K562 (cell line): ENCODE results near the gene REEP6. TPM values are rescaled to one million over a fixed set of nuclear protein-coding genes. Genes with fewer than 3 reads are reported as not detected.

Experiments used
- BRD4 ChIP-seq: fragments of 200-600 bp; sonication (generic); IDR thresholded peaks from 2 replicates; pipeline ENCODE4 v1.6.1; 2017; ENCODE audit warnings: inconsistent platforms
- HDAC2 ChIP-seq: fragments of 450-650 bp; IDR thresholded peaks from 2 replicates; pipeline ENCODE4 v1.6.1; 2016; ENCODE audit warnings: mild to moderate bottlenecking
- L3MBTL2 ChIP-seq: fragments of 450-650 bp; IDR thresholded peaks from 2 replicates; pipeline ENCODE4 v1.6.1; 2016; ENCODE audit warnings: mild to moderate bottlenecking, moderate library complexity
- MYBL2 ChIP-seq, 2 experiments: fragments of 450-650 bp in 1 of 2; sonication (generic) in 1 of 2; formaldehyde crosslinking in 1 of 2; IDR thresholded peaks; 2 replicates each; pipeline versions ENCODE4 v1.6.1 to v1.8.1; 2017 to 2022; ENCODE audit warnings: borderline replicate concordance in 1 of 2, inconsistent platforms in 1 of 2, low read depth in 1 of 2, mild to moderate bottlenecking in 1 of 2, missing genetic modification reagents in 1 of 2, moderate library complexity in 1 of 2
- SREBF1 ChIP-seq: fragments of 150-350 bp; IDR thresholded peaks from 2 replicates; pipeline ENCODE4 v1.6.1; 2014; ENCODE audit warnings: antibody characterized with exemption, low read depth, low read length, borderline replicate concordance
- STAT5B ChIP-seq: fragments of 250-450 bp; sonication (Bioruptor Pico); IDR thresholded peaks from 2 replicates; pipeline ENCODE4 v1.8.0; 2021; ENCODE audit warnings: mild to moderate bottlenecking, inconsistent platforms
- ZFPM2 ChIP-seq: fragments of 250-450 bp; sonication (Bioruptor Pico); IDR thresholded peaks from 2 replicates; pipeline ENCODE4 v1.5.1; 2022; ENCODE audit warnings: mild to moderate bottlenecking
- ZFX ChIP-seq: sonication (generic); formaldehyde crosslinking; IDR thresholded peaks from 2 replicates; pipeline ENCODE4 v1.8.0; 2022; ENCODE audit warnings: mild to moderate bottlenecking, missing genetic modification reagents, moderate library complexity
- ZNF133 ChIP-seq: fragments of 250-450 bp; sonication (Bioruptor Pico); IDR thresholded peaks from 2 replicates; pipeline ENCODE4 v1.4.0; 2020; ENCODE audit warnings: mild to moderate bottlenecking
- ZNF408 ChIP-seq: fragments of 250-450 bp; sonication (Bioruptor Pico); IDR thresholded peaks from 2 replicates; pipeline ENCODE4 v1.4.0; 2020; ENCODE audit warnings: low read depth, mild to moderate bottlenecking, moderate library complexity
- polyA plus RNA-seq, 8 experiments: library from polyadenylated mRNA; depleted of rRNA in 4 of 8; stranded (reverse) in 5 of 8; unstranded in 3 of 8; fragments of >200 nt; fragmentation: Nextera tagmentation in 2 of 8; fragmentation: Illumina TruSeq in 1 of 8; extraction: Ambion mirVana in 2 of 8; extraction: Trizol in 1 of 8; gene quantifications; 2 replicates each; pipeline versions ENCODE4 v1.2.1 to v1.2.3, GENCODE V29; 2011 to 2014; ENCODE audit warnings: inconsistent platforms in 1 of 8, missing spikeins in 1 of 8
- total RNA-seq, 7 experiments: library from RNA; depleted of rRNA in 6 of 7; stranded (reverse); fragments of >200 nt in 6 of 7; fragmentation: Illumina TruSeq in 2 of 7; extraction: Trizol in 2 of 7; gene quantifications; 2 replicates each; pipeline versions ENCODE4 v1.2.1 to v1.2.3, GENCODE V29; 2011 to 2021; ENCODE audit warnings: low replicate concordance in 1 of 7
- TF ChIP-seq, protein P1 (sequence below), 2 experiments: fragments of 450-650 bp in 1 of 2; sonication (generic) in 1 of 2; formaldehyde crosslinking in 1 of 2; IDR thresholded peaks in 1 of 2; conservative IDR thresholded peaks in 1 of 2; 2 replicates each; pipeline versions ENCODE4 v1.6.1 to v1.8.1; 2016 to 2023; ENCODE audit warnings: mild to moderate bottlenecking in 2 of 2, moderate library complexity in 2 of 2, inconsistent platforms in 1 of 2, missing genetic modification reagents in 1 of 2
- TF ChIP-seq, protein P2 (sequence below): fragments of 450-650 bp; IDR thresholded peaks from 2 replicates; pipeline ENCODE4 v1.6.1; 2018; ENCODE audit not compliant: partially characterized antibody
- TF ChIP-seq, protein P3 (sequence below): fragments of 250-450 bp; sonication (Bioruptor Pico); IDR thresholded peaks from 2 replicates; pipeline ENCODE4 v1.8.0; 2022; ENCODE audit warnings: inconsistent platforms
- TF ChIP-seq, protein P4 (sequence below): sonication (generic); formaldehyde crosslinking; IDR thresholded peaks from 2 replicates; pipeline ENCODE4 v1.5.0; 2020; ENCODE audit warnings: missing genetic modification reagents
- TF ChIP-seq, protein P5 (sequence below): sonication (generic); formaldehyde crosslinking; IDR thresholded peaks from 2 replicates; pipeline ENCODE4 v1.8.1; 2023; ENCODE audit warnings: mild to moderate bottlenecking, missing genetic modification reagents

Gene REEP6
- total and polyA plus RNA-seq, 9 of the 15 experiments (the other 6 are each of a cell fraction or from before 2014, with no cell fraction given) = 1.2 to 64.2 (median 12.7) TPM

DNA sequence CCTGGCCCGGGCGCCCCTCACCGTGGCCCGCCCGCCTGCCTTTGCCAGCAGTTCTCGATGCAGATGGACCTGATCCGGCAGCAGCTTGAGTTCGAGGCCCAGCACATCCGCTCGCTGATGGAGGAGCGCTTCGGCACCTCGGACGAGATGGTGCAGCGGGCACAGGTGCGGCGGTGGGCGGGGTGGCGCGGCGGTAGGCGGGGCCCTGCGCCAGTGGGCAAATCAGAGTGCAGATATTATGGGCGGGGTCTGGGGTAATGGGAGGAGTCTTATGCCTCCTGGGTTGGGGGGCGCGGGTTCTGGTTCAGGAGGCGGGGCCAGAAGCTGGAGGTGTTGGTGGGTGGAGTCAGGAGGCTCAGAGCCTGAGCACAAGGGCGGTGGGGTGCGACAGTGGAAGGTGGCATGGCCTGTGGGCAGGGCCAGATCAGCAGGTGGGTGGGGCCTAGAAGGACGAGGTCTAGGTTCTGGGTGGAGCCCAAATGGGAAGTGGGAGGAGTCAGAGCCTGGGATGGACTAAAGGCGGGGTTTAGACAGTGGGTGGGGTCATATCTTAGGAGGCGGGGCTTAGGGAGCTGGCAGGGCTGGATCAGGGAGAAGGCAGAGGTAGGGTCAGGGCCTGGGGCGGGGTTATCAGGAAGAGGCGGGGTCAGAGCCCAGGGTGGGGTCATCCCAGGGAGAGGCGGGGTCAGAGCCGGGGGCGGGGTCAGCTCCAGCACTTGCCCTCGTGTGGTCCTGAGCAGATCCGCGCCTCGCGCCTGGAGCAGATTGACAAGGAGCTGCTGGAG is 35.5 kb upstream of the REEP6 start (continued):
- TF ChIP-seq, protein P1, sequence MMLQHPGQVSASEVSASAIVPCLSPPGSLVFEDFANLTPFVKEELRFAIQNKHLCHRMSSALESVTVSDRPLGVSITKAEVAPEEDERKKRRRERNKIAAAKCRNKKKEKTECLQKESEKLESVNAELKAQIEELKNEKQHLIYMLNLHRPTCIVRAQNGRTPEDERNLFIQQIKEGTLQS (IDR thresholded peaks at IDR 0.05) = no peak
- TF ChIP-seq, protein P1 (CRISPR knock-in tag; conservative IDR thresholded peaks at IDR 0.05) = no peak
- TF ChIP-seq, protein P2, sequence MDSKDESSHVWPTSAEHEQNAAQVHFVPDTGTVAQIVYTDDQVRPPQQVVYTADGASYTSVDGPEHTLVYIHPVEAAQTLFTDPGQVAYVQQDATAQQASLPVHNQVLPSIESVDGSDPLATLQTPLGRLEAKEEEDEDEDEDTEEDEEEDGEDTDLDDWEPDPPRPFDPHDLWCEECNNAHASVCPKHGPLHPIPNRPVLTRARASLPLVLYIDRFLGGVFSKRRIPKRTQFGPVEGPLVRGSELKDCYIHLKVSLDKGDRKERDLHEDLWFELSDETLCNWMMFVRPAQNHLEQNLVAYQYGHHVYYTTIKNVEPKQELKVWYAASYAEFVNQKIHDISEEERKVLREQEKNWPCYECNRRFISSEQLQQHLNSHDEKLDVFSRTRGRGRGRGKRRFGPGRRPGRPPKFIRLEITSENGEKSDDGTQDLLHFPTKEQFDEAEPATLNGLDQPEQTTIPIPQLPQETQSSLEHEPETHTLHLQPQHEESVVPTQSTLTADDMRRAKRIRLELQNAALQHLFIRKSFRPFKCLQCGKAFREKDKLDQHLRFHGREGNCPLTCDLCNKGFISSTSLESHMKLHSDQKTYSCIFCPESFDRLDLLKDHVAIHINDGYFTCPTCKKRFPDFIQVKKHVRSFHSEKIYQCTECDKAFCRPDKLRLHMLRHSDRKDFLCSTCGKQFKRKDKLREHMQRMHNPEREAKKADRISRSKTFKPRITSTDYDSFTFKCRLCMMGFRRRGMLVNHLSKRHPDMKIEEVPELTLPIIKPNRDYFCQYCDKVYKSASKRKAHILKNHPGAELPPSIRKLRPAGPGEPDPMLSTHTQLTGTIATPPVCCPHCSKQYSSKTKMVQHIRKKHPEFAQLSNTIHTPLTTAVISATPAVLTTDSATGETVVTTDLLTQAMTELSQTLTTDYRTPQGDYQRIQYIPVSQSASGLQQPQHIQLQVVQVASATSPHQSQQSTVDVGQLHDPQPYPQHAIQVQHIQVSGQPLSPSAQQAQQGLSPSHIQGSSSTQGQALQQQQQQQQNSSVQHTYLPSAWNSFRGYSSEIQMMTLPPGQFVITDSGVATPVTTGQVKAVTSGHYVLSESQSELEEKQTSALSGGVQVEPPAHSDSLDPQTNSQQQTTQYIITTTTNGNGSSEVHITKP = peak; percentile 5
- TF ChIP-seq, protein P3, sequence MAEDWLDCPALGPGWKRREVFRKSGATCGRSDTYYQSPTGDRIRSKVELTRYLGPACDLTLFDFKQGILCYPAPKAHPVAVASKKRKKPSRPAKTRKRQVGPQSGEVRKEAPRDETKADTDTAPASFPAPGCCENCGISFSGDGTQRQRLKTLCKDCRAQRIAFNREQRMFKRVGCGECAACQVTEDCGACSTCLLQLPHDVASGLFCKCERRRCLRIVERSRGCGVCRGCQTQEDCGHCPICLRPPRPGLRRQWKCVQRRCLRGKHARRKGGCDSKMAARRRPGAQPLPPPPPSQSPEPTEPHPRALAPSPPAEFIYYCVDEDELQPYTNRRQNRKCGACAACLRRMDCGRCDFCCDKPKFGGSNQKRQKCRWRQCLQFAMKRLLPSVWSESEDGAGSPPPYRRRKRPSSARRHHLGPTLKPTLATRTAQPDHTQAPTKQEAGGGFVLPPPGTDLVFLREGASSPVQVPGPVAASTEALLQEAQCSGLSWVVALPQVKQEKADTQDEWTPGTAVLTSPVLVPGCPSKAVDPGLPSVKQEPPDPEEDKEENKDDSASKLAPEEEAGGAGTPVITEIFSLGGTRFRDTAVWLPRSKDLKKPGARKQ (CRISPR knock-in tag) = no peak
- no peak for TF ChIP-seq BRD4
- no peak for TF ChIP-seq HDAC2
- TF ChIP-seq, protein P4, sequence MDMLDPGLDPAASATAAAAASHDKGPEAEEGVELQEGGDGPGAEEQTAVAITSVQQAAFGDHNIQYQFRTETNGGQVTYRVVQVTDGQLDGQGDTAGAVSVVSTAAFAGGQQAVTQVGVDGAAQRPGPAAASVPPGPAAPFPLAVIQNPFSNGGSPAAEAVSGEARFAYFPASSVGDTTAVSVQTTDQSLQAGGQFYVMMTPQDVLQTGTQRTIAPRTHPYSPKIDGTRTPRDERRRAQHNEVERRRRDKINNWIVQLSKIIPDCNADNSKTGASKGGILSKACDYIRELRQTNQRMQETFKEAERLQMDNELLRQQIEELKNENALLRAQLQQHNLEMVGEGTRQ = no peak
- TF ChIP-seq ZFPM2 = no peak
- TF ChIP-seq STAT5B (CRISPR knock-in tag) = no peak
- no peak for TF ChIP-seq ZNF133
- TF ChIP-seq, protein P5, sequence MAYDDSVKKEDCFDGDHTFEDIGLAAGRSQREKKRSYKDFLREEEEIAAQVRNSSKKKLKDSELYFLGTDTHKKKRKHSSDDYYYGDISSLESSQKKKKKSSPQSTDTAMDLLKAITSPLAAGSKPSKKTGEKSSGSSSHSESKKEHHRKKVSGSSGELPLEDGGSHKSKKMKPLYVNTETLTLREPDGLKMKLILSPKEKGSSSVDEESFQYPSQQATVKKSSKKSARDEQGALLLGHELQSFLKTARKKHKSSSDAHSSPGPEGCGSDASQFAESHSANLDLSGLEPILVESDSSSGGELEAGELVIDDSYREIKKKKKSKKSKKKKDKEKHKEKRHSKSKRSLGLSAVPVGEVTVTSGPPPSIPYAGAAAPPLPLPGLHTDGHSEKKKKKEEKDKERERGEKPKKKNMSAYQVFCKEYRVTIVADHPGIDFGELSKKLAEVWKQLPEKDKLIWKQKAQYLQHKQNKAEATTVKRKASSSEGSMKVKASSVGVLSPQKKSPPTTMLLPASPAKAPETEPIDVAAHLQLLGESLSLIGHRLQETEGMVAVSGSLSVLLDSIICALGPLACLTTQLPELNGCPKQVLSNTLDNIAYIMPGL (CRISPR knock-in tag) = no peak
- TF ChIP-seq L3MBTL2 = peak; percentile 87
- TF ChIP-seq MYBL2 (IDR thresholded peaks at IDR 0.05; ENCODE audit: low read depth) = no peak
- TF ChIP-seq MYBL2 (CRISPR knock-in tag; IDR thresholded peaks at IDR 0.05; ENCODE audit: borderline replicate concordance) = no peak
- TF ChIP-seq ZFX (CRISPR knock-in tag) = no peak; the same call in 1 of the 2 replicates
- no peak for TF ChIP-seq SREBF1
- no peak for TF ChIP-seq ZNF408
